K562 (cell line): Measurements from ENCODE around the gene THSD8. TPM values are rescaled to one million over a fixed set of nuclear protein-coding genes. Genes with fewer than 3 reads are reported as not detected.

Source experiments
- ARHGAP35 ChIP-seq: fragments of 450-650 bp; IDR thresholded peaks from 2 replicates; pipeline ENCODE4 v1.6.1; 2018; ENCODE audit not compliant: partially characterized antibody
- ARNT ChIP-seq, 2 experiments: fragments of 450-650 bp; IDR thresholded peaks; 2 replicates each; pipeline ENCODE4 v1.6.1; 2016; ENCODE audit warnings: mild to moderate bottlenecking in 1 of 2
- BACH1 ChIP-seq: fragments of 200-800 bp; sonication (Bioruptor generic); IDR thresholded peaks from 2 replicates; pipeline ENCODE4 v1.6.1; 2016; ENCODE audit warnings: missing genetic modification characterization, missing compliant biosample characterization
- EP400 ChIP-seq: fragments of 450-650 bp; IDR thresholded peaks from 2 replicates; pipeline ENCODE4 v1.6.1; 2017; ENCODE audit warnings: antibody characterized with exemption, mild to moderate bottlenecking, moderate library complexity
- ETV1 ChIP-seq: fragments of 450-650 bp; conservative IDR thresholded peaks from 2 replicates; pipeline ENCODE4 v1.6.1; 2016; ENCODE audit warnings: missing genetic modification characterization, control low read depth, low read depth, missing compliant biosample characterization
- FOS ChIP-seq: IDR thresholded peaks from 3 replicates; pipeline ENCODE4 v1.6.1; 2011; ENCODE audit not compliant: insufficient read length; ENCODE audit errors: extremely low read depth
- FOSL1 ChIP-seq: fragments of 200-800 bp; sonication (Bioruptor generic); conservative IDR thresholded peaks from 2 replicates; pipeline ENCODE4 v1.6.1; 2016; ENCODE audit warnings: missing genetic modification characterization, missing compliant biosample characterization
- HEY1 ChIP-seq: fragments of 250-450 bp; sonication (Bioruptor Pico); IDR thresholded peaks from 2 replicates; pipeline ENCODE4 v1.5.0; 2020; ENCODE audit warnings: mild to moderate bottlenecking, moderate library complexity, borderline replicate concordance
- HIVEP1 ChIP-seq: fragments of 250-450 bp; sonication (Bioruptor Pico); IDR thresholded peaks from 2 replicates; pipeline ENCODE4 v1.4.0; 2020; ENCODE audit warnings: mild to moderate bottlenecking
- MCM7 ChIP-seq, 2 experiments: fragments of 450-650 bp; IDR thresholded peaks; 2 replicates each; pipeline ENCODE4 v1.6.1; 2016 to 2018
- MIER1 ChIP-seq: fragments of 450-650 bp; IDR thresholded peaks from 2 replicates; pipeline ENCODE4 v1.6.1; 2016; ENCODE audit warnings: antibody characterized with exemption, mild to moderate bottlenecking, low read depth
- MYBL2 ChIP-seq, 2 experiments: fragments of 450-650 bp in 1 of 2; sonication (generic) in 1 of 2; formaldehyde crosslinking in 1 of 2; IDR thresholded peaks; 2 replicates each; pipeline versions ENCODE4 v1.6.1 to v1.8.1; 2017 to 2022; ENCODE audit warnings: borderline replicate concordance in 1 of 2, inconsistent platforms in 1 of 2, low read depth in 1 of 2, mild to moderate bottlenecking in 1 of 2, missing genetic modification reagents in 1 of 2, moderate library complexity in 1 of 2
- NFXL1 ChIP-seq: fragments of 450-650 bp; formaldehyde crosslinking; IDR thresholded peaks from 2 replicates; pipeline ENCODE4 v1.4.0; 2021; ENCODE audit warnings: mild to moderate bottlenecking
- NR1H2 ChIP-seq: sonication (generic); formaldehyde crosslinking; IDR thresholded peaks from 2 replicates; pipeline ENCODE4 v1.4.0; 2020; ENCODE audit warnings: mild to moderate bottlenecking, missing genetic modification reagents
- POLR2A ChIP-seq: fragments of 450-650 bp; conservative IDR thresholded peaks from 2 replicates; pipeline ENCODE4 v1.6.1; 2016
- SAFB2 ChIP-seq: fragments of 200-400 bp; formaldehyde crosslinking; IDR thresholded peaks from 2 replicates; pipeline ENCODE4 v1.6.1; 2018; ENCODE audit warnings: borderline replicate concordance, low read length, low read depth, moderate library complexity; ENCODE audit not compliant: severe bottlenecking
- SMARCA5 ChIP-seq: fragments of 450-650 bp; IDR thresholded peaks from 2 replicates; pipeline ENCODE4 v1.6.1; 2016
- SREBF2 ChIP-seq: sonication (generic); formaldehyde crosslinking; IDR thresholded peaks from 2 replicates; pipeline ENCODE4 v1.4.0; 2020; ENCODE audit warnings: mild to moderate bottlenecking, missing genetic modification reagents
- TBP ChIP-seq: optimal IDR thresholded peaks from 2 replicates; pipeline ENCODE3; 2011; ENCODE audit warnings: low read depth, low read length, improper control_type of control experiment
- TCFL5 ChIP-seq: fragments of 250-450 bp; sonication (Bioruptor Pico); conservative IDR thresholded peaks from 2 replicates; pipeline ENCODE4 v1.6.1; 2021; ENCODE audit warnings: mild to moderate bottlenecking, moderate library complexity, matching md5 sums
- YY1 ChIP-seq, 3 experiments: IDR thresholded peaks; 2 replicates each; pipeline ENCODE4 v1.6.1; 2011; ENCODE audit warnings: low read length in 2 of 3, mild to moderate bottlenecking in 2 of 3, moderate library complexity in 2 of 3, borderline replicate concordance in 1 of 3, control low read depth in 1 of 3, low read depth in 1 of 3; ENCODE audit not compliant: insufficient read depth in 3 of 3, insufficient replicate concordance in 2 of 3, control insufficient read depth in 1 of 3, insufficient read length in 1 of 3; ENCODE audit errors: extremely low read depth in 1 of 3
- ZFPM2 ChIP-seq: fragments of 250-450 bp; sonication (Bioruptor Pico); IDR thresholded peaks from 2 replicates; pipeline ENCODE4 v1.5.1; 2022; ENCODE audit warnings: mild to moderate bottlenecking
- ZNF232 ChIP-seq: sonication (generic); formaldehyde crosslinking; IDR thresholded peaks from 2 replicates; pipeline ENCODE4 v1.8.0; 2022; ENCODE audit warnings: mild to moderate bottlenecking, missing genetic modification reagents
- ZNF830 ChIP-seq: fragments of 250-450 bp; sonication (Bioruptor Pico); IDR thresholded peaks from 2 replicates; pipeline ENCODE4 v1.5.0; 2021; ENCODE audit warnings: mild to moderate bottlenecking
- ZZZ3 ChIP-seq: fragments of 450-650 bp; IDR thresholded peaks from 2 replicates; pipeline ENCODE4 v1.6.1; 2016; ENCODE audit warnings: antibody characterized with exemption, mild to moderate bottlenecking, moderate library complexity
- polyA plus RNA-seq, 8 experiments: library from polyadenylated mRNA; depleted of rRNA in 4 of 8; stranded (reverse) in 5 of 8; unstranded in 3 of 8; fragments of >200 nt; fragmentation: Nextera tagmentation in 2 of 8; fragmentation: Illumina TruSeq in 1 of 8; extraction: Ambion mirVana in 2 of 8; extraction: Trizol in 1 of 8; gene quantifications; 2 replicates each; pipeline versions ENCODE4 v1.2.1 to v1.2.3, GENCODE V29; 2011 to 2014; ENCODE audit warnings: inconsistent platforms in 1 of 8, missing spikeins in 1 of 8
- total RNA-seq, 7 experiments: library from RNA; depleted of rRNA in 6 of 7; stranded (reverse); fragments of >200 nt in 6 of 7; fragmentation: Illumina TruSeq in 2 of 7; extraction: Trizol in 2 of 7; gene quantifications; 2 replicates each; pipeline versions ENCODE4 v1.2.1 to v1.2.3, GENCODE V29; 2011 to 2021; ENCODE audit warnings: low replicate concordance in 1 of 7
- TF ChIP-seq, protein P1 (sequence below): fragments of 450-650 bp; IDR thresholded peaks from one replicate; pipeline ENCODE4 v1.6.1; 2018; ENCODE audit warnings: mild to moderate bottlenecking, moderate library complexity; ENCODE audit not compliant: partially characterized antibody
- TF ChIP-seq, protein P2 (sequence below): fragments of 250-450 bp; sonication (Bioruptor Pico); IDR thresholded peaks from 2 replicates; pipeline ENCODE4 v1.8.0; 2022; ENCODE audit warnings: moderate library complexity, mild to moderate bottlenecking, inconsistent platforms

The THSD8 gene
- total and polyA plus RNA-seq, 9 of the 15 experiments (the other 6 are each of a cell fraction or from before 2014, with no cell fraction given), result 8.4 to 42.4 (median 19.9) TPM; not detected in 2

DNA sequence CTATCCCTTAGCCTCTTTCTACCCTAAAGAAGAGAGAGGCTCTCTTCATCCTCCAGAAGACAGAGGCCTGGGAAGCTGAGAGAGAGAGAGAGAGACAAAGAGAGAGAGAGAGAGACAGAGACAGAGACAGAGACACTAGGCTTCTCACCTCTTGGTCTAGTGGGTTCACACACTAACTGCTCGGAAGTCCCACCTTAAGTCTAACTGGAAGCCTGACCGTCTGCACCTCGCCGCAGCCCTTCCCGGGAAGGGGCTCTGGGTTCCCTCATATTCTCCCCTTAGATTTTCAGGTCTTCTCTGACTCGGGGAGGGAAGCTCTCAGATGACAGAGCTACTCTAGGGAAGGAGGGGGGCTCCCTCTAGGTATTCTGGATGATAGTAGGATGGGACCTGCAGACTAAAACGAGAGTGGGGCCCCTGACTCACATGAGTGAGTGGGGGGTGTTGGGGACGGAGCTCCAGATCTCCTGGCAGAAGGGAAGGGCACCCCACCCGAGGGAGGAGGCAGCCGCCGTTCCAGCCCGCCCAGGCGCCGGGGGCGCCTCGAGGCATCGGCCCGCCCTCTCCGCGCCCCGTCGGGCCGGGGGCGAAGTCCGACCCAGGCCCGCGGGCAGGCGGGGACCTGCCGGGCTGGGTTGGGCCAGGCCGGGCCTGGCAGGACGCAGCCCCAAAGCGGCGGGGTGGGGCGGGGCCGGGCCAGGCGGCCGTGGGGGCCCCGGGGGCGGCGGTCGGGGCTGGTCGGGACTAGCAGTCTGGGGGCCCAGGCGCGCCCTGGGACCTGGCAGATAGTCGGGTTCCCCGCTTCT is 12.6 kb upstream of the THSD8 start (continued):
- TF ChIP-seq SAFB2, result no peak
- TF ChIP-seq MIER1, result peak; percentile 40; the same call in 1 of the 2 replicates
- TF ChIP-seq, protein P1, sequence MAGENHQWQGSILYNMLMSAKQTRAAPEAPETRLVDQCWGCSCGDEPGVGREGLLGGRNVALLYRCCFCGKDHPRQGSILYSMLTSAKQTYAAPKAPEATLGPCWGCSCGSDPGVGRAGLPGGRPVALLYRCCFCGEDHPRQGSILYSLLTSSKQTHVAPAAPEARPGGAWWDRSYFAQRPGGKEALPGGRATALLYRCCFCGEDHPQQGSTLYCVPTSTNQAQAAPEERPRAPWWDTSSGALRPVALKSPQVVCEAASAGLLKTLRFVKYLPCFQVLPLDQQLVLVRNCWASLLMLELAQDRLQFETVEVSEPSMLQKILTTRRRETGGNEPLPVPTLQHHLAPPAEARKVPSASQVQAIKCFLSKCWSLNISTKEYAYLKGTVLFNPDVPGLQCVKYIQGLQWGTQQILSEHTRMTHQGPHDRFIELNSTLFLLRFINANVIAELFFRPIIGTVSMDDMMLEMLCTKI, result no peak
- no peak for TF ChIP-seq NFXL1 (CRISPR knock-in tag)
- TF ChIP-seq ARHGAP35, result no peak
- TF ChIP-seq ZNF830 (CRISPR knock-in tag), result no peak
- no peak for TF ChIP-seq BACH1 (tag)
- no peak for TF ChIP-seq ZNF232
- no peak for TF ChIP-seq ZFPM2 (CRISPR knock-in tag)
- no peak for TF ChIP-seq HIVEP1 (CRISPR knock-in tag)
- no peak for TF ChIP-seq ZZZ3
- TF ChIP-seq EP400, result no peak
- no peak for TF ChIP-seq TBP
- TF ChIP-seq SMARCA5, result peak; percentile 39; the same call in 1 of the 2 replicates
- no peak for TF ChIP-seq FOS
- no peak for TF ChIP-seq YY1 (IDR thresholded peaks at IDR 0.05; ENCODE audit: borderline replicate concordance in 1 of 3, control insufficient read depth in 1 of 3, extremely low read depth in 1 of 3, insufficient read depth in 3 of 3, insufficient read length in 1 of 3, insufficient replicate concordance in 2 of 3, low read depth in 1 of 3, low read length in 2 of 3)
- no peak for TF ChIP-seq HEY1 (CRISPR knock-in tag)
- no peak for TF ChIP-seq ETV1 (tag)
- TF ChIP-seq, protein P2, sequence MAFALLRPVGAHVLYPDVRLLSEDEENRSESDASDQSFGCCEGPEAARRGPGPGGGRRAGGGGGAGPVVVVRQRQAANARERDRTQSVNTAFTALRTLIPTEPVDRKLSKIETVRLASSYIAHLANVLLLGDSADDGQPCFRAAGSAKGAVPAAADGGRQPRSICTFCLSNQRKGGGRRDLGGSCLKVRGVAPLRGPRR (CRISPR knock-in tag), result no peak
- 0 out of 4 replicates have a peak, but pooled peaks of 1 of the 2 experiments have one; percentile 15 for TF ChIP-seq ARNT (IDR thresholded peaks at IDR 0.05)
- TF ChIP-seq TCFL5 (CRISPR knock-in tag), result 0 out of 2 replicates have a peak, but pooled peaks have one; percentile 3
- 0 out of 4 replicates have a peak, but pooled peaks of 1 of the 2 experiments have one; percentile 21 for TF ChIP-seq MCM7 (IDR thresholded peaks at IDR 0.05)
- 0 out of 2 replicates have a peak, but pooled peaks have one; percentile 12 for TF ChIP-seq NR1H2 (CRISPR knock-in tag)
- no peak for TF ChIP-seq SREBF2 (CRISPR knock-in tag)
- 0 out of 2 replicates have a peak, but pooled peaks have one; percentile 29 for TF ChIP-seq POLR2A
- TF ChIP-seq MYBL2 (IDR thresholded peaks at IDR 0.05; ENCODE audit: low read depth), result no peak
- TF ChIP-seq MYBL2 (CRISPR knock-in tag; IDR thresholded peaks at IDR 0.05; ENCODE audit: borderline replicate concordance), result no peak
- TF ChIP-seq FOSL1 (tag), result peak; percentile 44
